Endodermal cell (in vitro differentiated cells): ENCODE results near the gene MCM6. TPM values are rescaled to one million over a fixed set of nuclear protein-coding genes. Genes with fewer than 3 reads are reported as not detected.

Source experiments
- DNase-seq: peaks from one replicate; pipeline ENCODE4 v3.0.0-alpha.2; 2017
- H3K27ac ChIP-seq: 2 replicates; pipeline ENCODE4 v1.5.1; 2013; ENCODE audit warnings: mild to moderate bottlenecking, low read depth, low read length, moderate library complexity
- H3K27me3 ChIP-seq: 2 replicates; pipeline ENCODE4 v1.6.1; 2013; ENCODE audit warnings: mild to moderate bottlenecking, low read length, moderate library complexity; ENCODE audit not compliant: insufficient read depth, control insufficient read depth, poor library complexity, severe bottlenecking
- H3K36me3 ChIP-seq: 2 replicates; pipeline ENCODE4 v1.7.0; 2013; ENCODE audit warnings: mild to moderate bottlenecking, low read length, moderate library complexity; ENCODE audit not compliant: control insufficient read depth, insufficient read depth
- H3K4me1 ChIP-seq: one replicate; pipeline ENCODE4 v1.7.0; 2013; ENCODE audit warnings: low read length; ENCODE audit not compliant: control insufficient read depth, insufficient read depth
- H3K4me3 ChIP-seq: 2 replicates; pipeline ENCODE4 v1.5.1; 2013; ENCODE audit warnings: mild to moderate bottlenecking, low read length, moderate library complexity
- H3K9ac ChIP-seq: 2 replicates; pipeline ENCODE4 v1.6.1; 2013; ENCODE audit warnings: mild to moderate bottlenecking, low read length, moderate library complexity; ENCODE audit not compliant: poor library complexity, severe bottlenecking; ENCODE audit errors: extremely low read depth
- H3K9me3 ChIP-seq: 2 replicates; pipeline ENCODE4 v1.6.1; 2013; ENCODE audit warnings: mild to moderate bottlenecking, low read length, moderate library complexity; ENCODE audit not compliant: control insufficient read depth
- H3K27ac Mint-ChIP-seq: 2 replicates; pipeline ENCODE4 v1.8.0; 2020; ENCODE audit warnings: mixed read lengths
- H3K27me3 Mint-ChIP-seq: 2 replicates; pipeline ENCODE4 v1.8.0; 2021; ENCODE audit warnings: mild to moderate bottlenecking, mixed read lengths; ENCODE audit not compliant: insufficient read depth
- H3K36me3 Mint-ChIP-seq: 2 replicates; pipeline ENCODE4 v1.8.0; 2020; ENCODE audit warnings: low read depth, mixed read lengths
- H3K4me1 Mint-ChIP-seq: 2 replicates; pipeline ENCODE4 v1.8.0; 2020; ENCODE audit warnings: mixed read lengths
- H3K4me3 Mint-ChIP-seq: 2 replicates; pipeline ENCODE4 v1.8.0; 2020; ENCODE audit warnings: mild to moderate bottlenecking, moderate library complexity, mixed read lengths
- H3K9me3 Mint-ChIP-seq: 2 replicates; pipeline ENCODE4 v1.8.0; 2020; ENCODE audit warnings: mild to moderate bottlenecking, mixed read lengths
- WGBS, 2 experiments: methylation state at CpG; one replicate each; pipeline versions ENCODE4 v1.1.5 to v1.1.7; 2013; ENCODE audit warnings: missing lambda C conversion rate in 2 of 2, mixed read lengths in 1 of 2; ENCODE audit not compliant: insufficient coverage in 1 of 2, insufficient read length in 1 of 2; 5-methylcytosine and 5-hydroxymethylcytosine counted together
- total RNA-seq, 2 donors: library from RNA; stranded (reverse); fragmentation: NEBNext Ultra II Directional in 1 of 2; extraction: Animal tissue kit (Norgen Biotek cat#: 25700) in 1 of 2; gene quantifications; 2 replicates in 1 of 2; 3 replicates in 1 of 2; pipeline ENCODE4 v1.2.1, GENCODE V29; 2021
- TF ChIP-seq, protein P1 (sequence below): fragments of 200-600 bp; sonication (generic); conservative IDR thresholded peaks from 2 replicates; pipeline ENCODE4 v1.5.0; 2021; ENCODE audit warnings: antibody characterized with exemption, mild to moderate bottlenecking

Gene MCM6
- total RNA-seq, 2 donors from 2014 or later: 140 to 141 TPM

GRCh38 chr2:135836596-135837270, 39.5 kb downstream of the MCM6 start, which contains the start of gene LCT:
TSS of gene LCT (minus strand) at chr2:135837184. CDS start at chr2:135837169, 15 bp downstream.
- no peak for DNase-seq
- WGBS, 2 experiments: 95 to 100% methylated on average over 8 to 12 of the region's 12 CpGs
- Histone ChIP-seq H3K9ac (no peak within 1 kb of the TSS), H3K4me1 (no peaks in the 10 kb centered on the region), H3K27me3 (no peaks in the 10 kb centered on the region), H3K36me3 (peaks cover 31% of the 10 kb centered on the region), H3K9me3 (no peaks in the 10 kb centered on the region), H3K4me3 (no peak within 1 kb of the TSS), H3K27ac (no peak within 1 kb of the TSS)
- Mint-ChIP-seq H3K4me1 (no peaks in the 10 kb centered on the region), H3K36me3 (peaks cover 20% of the 10 kb centered on the region), H3K4me3 (no peak within 1 kb of the TSS), H3K9me3 (no peaks in the 10 kb centered on the region), H3K27me3 (no peaks in the 10 kb centered on the region), H3K27ac (no peak within 1 kb of the TSS)
- TF ChIP-seq, protein P1, sequence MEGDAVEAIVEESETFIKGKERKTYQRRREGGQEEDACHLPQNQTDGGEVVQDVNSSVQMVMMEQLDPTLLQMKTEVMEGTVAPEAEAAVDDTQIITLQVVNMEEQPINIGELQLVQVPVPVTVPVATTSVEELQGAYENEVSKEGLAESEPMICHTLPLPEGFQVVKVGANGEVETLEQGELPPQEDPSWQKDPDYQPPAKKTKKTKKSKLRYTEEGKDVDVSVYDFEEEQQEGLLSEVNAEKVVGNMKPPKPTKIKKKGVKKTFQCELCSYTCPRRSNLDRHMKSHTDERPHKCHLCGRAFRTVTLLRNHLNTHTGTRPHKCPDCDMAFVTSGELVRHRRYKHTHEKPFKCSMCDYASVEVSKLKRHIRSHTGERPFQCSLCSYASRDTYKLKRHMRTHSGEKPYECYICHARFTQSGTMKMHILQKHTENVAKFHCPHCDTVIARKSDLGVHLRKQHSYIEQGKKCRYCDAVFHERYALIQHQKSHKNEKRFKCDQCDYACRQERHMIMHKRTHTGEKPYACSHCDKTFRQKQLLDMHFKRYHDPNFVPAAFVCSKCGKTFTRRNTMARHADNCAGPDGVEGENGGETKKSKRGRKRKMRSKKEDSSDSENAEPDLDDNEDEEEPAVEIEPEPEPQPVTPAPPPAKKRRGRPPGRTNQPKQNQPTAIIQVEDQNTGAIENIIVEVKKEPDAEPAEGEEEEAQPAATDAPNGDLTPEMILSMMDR: no peak

- WGBS, 2 experiments: 89 to 94% methylated on average over 5 to 6 of the region's 6 CpGs
- no peaks in the 10 kb centered on the region for H3K4me1 Mint-ChIP-seq
Observed at GRCh38 chr2:135832891-135833290, 43.4 kb downstream of the MCM6 start.

GRCh38 chr2:135831180-135831812, 44.9 kb downstream of the MCM6 start:
- H3K27ac Mint-ChIP-seq: no peak overlapping the region
- TF ChIP-seq, protein P1: no peak
- no peaks in the 10 kb centered on the region for H3K9me3 Mint-ChIP-seq
- no peaks in the 10 kb centered on the region for H3K4me1 Mint-ChIP-seq
- Histone ChIP-seq H3K27ac (no peak overlapping the region), H3K4me1 (no peaks in the 10 kb centered on the region), H3K9me3 (no peaks in the 10 kb centered on the region), H3K4me3 (no peak overlapping the region), H3K36me3 (no peaks in the 10 kb centered on the region), H3K9ac (no peak overlapping the region), H3K27me3 (no peaks in the 10 kb centered on the region)
- H3K4me3 Mint-ChIP-seq: no peak overlapping the region
- WGBS, 2 experiments: 85 to 93% methylated on average over 12 to 14 of the region's 14 CpGs
- no peaks in the 10 kb centered on the region for H3K36me3 Mint-ChIP-seq
- DNase-seq: no peak
- no peaks in the 10 kb centered on the region for H3K27me3 Mint-ChIP-seq

More at GRCh38 chr2:135832891-135833290, 43.4 kb downstream of the MCM6 start:
- Histone ChIP-seq H3K4me1 (no peaks in the 10 kb centered on the region), H3K27ac (no peak overlapping the region), H3K4me3 (no peak overlapping the region), H3K9ac (no peak overlapping the region), H3K36me3 (no peaks in the 10 kb centered on the region), H3K9me3 (no peaks in the 10 kb centered on the region), H3K27me3 (no peaks in the 10 kb centered on the region)
- Mint-ChIP-seq H3K27ac (no peak overlapping the region), H3K9me3 (no peaks in the 10 kb centered on the region), H3K27me3 (no peaks in the 10 kb centered on the region), H3K36me3 (no peaks in the 10 kb centered on the region), H3K4me3 (no peak overlapping the region)
- no peak for DNase-seq
- TF ChIP-seq, protein P1: no peak
